ENCODE measurements around the gene AUTS2.

Gene AUTS2

DNA sequence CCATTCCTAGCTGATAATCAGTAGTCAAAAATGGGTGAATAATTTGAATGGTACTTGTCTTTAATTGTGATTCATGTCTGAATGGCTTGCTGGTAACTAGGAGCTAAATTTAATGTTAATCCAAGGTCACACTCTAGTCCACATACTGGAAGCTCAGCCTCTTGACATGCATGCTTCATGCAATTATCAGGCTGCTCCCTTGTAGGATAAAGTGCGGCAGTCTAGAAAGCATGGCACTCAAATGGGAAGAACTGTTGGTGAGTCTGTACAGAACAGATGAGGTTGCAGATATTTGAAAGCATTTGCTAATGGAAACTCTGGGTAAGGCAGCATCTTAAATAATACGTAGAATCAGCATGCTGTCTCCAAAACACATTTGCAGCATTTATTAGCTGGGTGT is 499.4 kb downstream of the AUTS2 start:
- H3K36me3 ChIP-seq (ENCODE audit: insufficient read depth, low read length) = no peaks in the 10 kb centered on the region
- no peak overlapping the region for H3K9ac ChIP-seq (ENCODE audit: low read depth, low read length, poor library complexity, severe bottlenecking)
- H3K4me1 ChIP-seq (ENCODE audit: insufficient read depth, low read length, poor library complexity, severe bottlenecking) = peaks cover 15% of the 10 kb centered on the region
- no peak overlapping the region for H2AFZ ChIP-seq (ENCODE audit: low read length)
- no peaks in the 10 kb centered on the region for H3K9me3 ChIP-seq (ENCODE audit: insufficient read depth, low read depth, low read length)
- peaks cover 67% of the 10 kb centered on the region for H4K20me1 ChIP-seq (ENCODE audit: insufficient read depth, low read length, poor library complexity, severe bottlenecking)
- no peaks in the 10 kb centered on the region for H3K79me2 ChIP-seq (ENCODE audit: insufficient read depth, low read length)
- H3K4me3 ChIP-seq (ENCODE audit: low read length, poor library complexity, severe bottlenecking) = peak overlapping the region; percentile 14
- H3F3A ChIP-seq (ENCODE audit: low read depth) = no peaks in the 10 kb centered on the region
- H3K9me2 ChIP-seq (replicated peaks; ENCODE audit: low read depth, low read length) = no peaks in the 10 kb centered on the region
- peak overlapping the region; percentile 46 for H3K4me2 ChIP-seq (ENCODE audit: low read depth, low read length, poor library complexity, severe bottlenecking)
- H3K27me3 ChIP-seq (ENCODE audit: insufficient read depth, low read length, poor library complexity, severe bottlenecking) = peaks cover 79% of the 10 kb centered on the region
- TF ChIP-seq EZH2phosphoT487 (IDR thresholded peaks at IDR 0.05; ENCODE audit: borderline replicate concordance) = no peak
- TF ChIP-seq, protein P1, sequence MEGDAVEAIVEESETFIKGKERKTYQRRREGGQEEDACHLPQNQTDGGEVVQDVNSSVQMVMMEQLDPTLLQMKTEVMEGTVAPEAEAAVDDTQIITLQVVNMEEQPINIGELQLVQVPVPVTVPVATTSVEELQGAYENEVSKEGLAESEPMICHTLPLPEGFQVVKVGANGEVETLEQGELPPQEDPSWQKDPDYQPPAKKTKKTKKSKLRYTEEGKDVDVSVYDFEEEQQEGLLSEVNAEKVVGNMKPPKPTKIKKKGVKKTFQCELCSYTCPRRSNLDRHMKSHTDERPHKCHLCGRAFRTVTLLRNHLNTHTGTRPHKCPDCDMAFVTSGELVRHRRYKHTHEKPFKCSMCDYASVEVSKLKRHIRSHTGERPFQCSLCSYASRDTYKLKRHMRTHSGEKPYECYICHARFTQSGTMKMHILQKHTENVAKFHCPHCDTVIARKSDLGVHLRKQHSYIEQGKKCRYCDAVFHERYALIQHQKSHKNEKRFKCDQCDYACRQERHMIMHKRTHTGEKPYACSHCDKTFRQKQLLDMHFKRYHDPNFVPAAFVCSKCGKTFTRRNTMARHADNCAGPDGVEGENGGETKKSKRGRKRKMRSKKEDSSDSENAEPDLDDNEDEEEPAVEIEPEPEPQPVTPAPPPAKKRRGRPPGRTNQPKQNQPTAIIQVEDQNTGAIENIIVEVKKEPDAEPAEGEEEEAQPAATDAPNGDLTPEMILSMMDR (conservative IDR thresholded peaks at IDR 0.05; ENCODE audit: low read length) = no peak

DNA sequence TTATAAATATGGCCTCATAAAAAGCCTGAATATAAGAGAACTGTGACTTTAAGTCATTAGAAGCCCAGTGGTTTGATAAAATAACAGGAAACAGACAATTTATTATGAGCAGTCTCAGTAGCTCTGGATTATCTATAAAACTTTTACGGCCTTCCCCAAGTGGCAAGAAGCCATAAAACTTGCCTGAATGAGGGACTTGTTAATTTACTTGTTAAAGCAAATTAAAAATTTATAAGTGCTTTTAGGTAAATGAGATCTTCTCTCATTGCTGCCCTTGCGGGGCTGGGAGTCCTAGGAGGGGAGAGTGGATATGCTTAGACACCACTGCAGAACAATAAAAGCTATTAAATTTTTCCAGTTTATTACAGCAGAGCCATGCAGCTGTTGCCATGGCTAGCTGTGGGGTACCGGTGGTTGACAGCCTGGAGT is 499.9 kb downstream of the AUTS2 start:
- H2AFZ ChIP-seq (ENCODE audit: low read length) = no peak overlapping the region
- no peaks in the 10 kb centered on the region for H3K9me3 ChIP-seq (ENCODE audit: insufficient read depth, low read depth, low read length)
- no peaks in the 10 kb centered on the region for H3K79me2 ChIP-seq (ENCODE audit: insufficient read depth, low read length)
- no peaks in the 10 kb centered on the region for H3K36me3 ChIP-seq (ENCODE audit: insufficient read depth, low read length)
- H3F3A ChIP-seq (ENCODE audit: low read depth) = no peaks in the 10 kb centered on the region
- H4K20me1 ChIP-seq (ENCODE audit: insufficient read depth, low read length, poor library complexity, severe bottlenecking) = peaks cover 71% of the 10 kb centered on the region
- peaks cover 15% of the 10 kb centered on the region for H3K4me1 ChIP-seq (ENCODE audit: insufficient read depth, low read length, poor library complexity, severe bottlenecking)
- peaks cover 79% of the 10 kb centered on the region for H3K27me3 ChIP-seq (ENCODE audit: insufficient read depth, low read length, poor library complexity, severe bottlenecking)
- TF ChIP-seq EZH2phosphoT487 (IDR thresholded peaks at IDR 0.05; ENCODE audit: borderline replicate concordance) = peak; percentile 99
- TF ChIP-seq, protein P1 (conservative IDR thresholded peaks at IDR 0.05; ENCODE audit: low read length) = no peak
- no peaks in the 10 kb centered on the region for H3K9me2 ChIP-seq (replicated peaks; ENCODE audit: low read depth, low read length)
- H3K4me3 ChIP-seq (ENCODE audit: low read length, poor library complexity, severe bottlenecking) = no peak overlapping the region
- no peak overlapping the region for H3K9ac ChIP-seq (ENCODE audit: low read depth, low read length, poor library complexity, severe bottlenecking)
- peak overlapping the region; percentile 46 for H3K4me2 ChIP-seq (ENCODE audit: low read depth, low read length, poor library complexity, severe bottlenecking)

DNA sequence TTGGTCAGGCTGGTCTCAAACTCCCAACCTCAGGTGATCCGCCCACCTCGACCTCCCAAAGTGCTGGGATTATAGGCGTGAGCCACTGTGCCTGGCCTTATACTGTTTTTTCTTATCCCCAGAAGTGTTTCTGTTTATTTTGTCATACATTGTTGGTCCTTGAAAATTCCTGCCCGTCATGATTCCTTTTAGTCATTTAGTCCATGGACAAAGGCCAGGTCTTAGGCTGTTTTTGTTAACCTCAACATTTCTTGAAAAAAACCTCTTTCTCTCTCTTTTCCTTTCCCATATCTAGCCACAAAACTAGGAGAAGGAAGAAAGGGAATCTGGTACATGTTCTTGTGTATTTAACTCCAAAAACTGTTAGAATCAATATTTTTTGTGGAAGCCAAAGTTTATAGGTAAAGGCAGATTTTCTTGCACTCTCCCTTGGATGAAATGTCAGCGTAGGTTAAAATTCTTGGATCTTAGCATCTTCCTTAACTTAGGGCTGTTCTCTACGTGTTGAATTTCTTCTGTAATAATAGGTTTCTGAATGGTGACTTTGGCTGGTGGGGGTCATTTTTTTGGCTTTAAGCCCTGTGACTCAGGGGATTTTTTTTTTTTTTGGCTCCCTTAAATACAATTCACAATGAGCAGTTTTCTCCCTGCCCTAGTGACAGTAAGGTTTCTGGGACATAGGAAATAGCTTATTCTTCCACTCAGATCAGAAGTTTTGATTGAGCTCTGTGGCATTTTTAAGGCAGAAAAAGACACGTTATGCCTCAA is 500.8 kb downstream of the AUTS2 start:
- H3K36me3 ChIP-seq (ENCODE audit: insufficient read depth, low read length) = no peaks in the 10 kb centered on the region
- no peaks in the 10 kb centered on the region for H3F3A ChIP-seq (ENCODE audit: low read depth)
- no peaks in the 10 kb centered on the region for H3K9me2 ChIP-seq (replicated peaks; ENCODE audit: low read depth, low read length)
- H3K4me1 ChIP-seq (ENCODE audit: insufficient read depth, low read length, poor library complexity, severe bottlenecking) = peaks cover 15% of the 10 kb centered on the region
- H3K9ac ChIP-seq (ENCODE audit: low read depth, low read length, poor library complexity, severe bottlenecking) = no peak overlapping the region
- no peaks in the 10 kb centered on the region for H3K9me3 ChIP-seq (ENCODE audit: insufficient read depth, low read depth, low read length)
- H3K27me3 ChIP-seq (ENCODE audit: insufficient read depth, low read length, poor library complexity, severe bottlenecking) = peaks cover 78% of the 10 kb centered on the region
- no peak overlapping the region for H3K4me3 ChIP-seq (ENCODE audit: low read length, poor library complexity, severe bottlenecking)
- TF ChIP-seq, protein P1 (conservative IDR thresholded peaks at IDR 0.05; ENCODE audit: low read length) = no peak
- H3K79me2 ChIP-seq (ENCODE audit: insufficient read depth, low read length) = no peaks in the 10 kb centered on the region
- no peak overlapping the region for H2AFZ ChIP-seq (ENCODE audit: low read length)
- no peak overlapping the region for H3K4me2 ChIP-seq (ENCODE audit: low read depth, low read length, poor library complexity, severe bottlenecking)
- peaks cover 70% of the 10 kb centered on the region for H4K20me1 ChIP-seq (ENCODE audit: insufficient read depth, low read length, poor library complexity, severe bottlenecking)
